Central memory CD8-positive, alpha-beta T cell (primary cell): ENCODE data around the gene LNX2.

ENCODE experiments used
- ATAC-seq: fragments of 150-1000 bp; cut with Tn5 transposase; replicated peaks from 2 replicates; pipeline ENCODE4 v1.10.0; 2022; ENCODE audit warnings: mild to moderate bottlenecking, moderate FRiP score, moderate number of reproducible peaks; ENCODE audit not compliant: poor library complexity, severe bottlenecking; ENCODE audit errors: extremely low read depth
- DNase-seq, 2 donors: peaks; one replicate each; pipeline ENCODE4 v3.0.0; 2021; ENCODE audit warnings: low spot score in 2 of 2
- H3K27ac Mint-ChIP-seq: one replicate; pipeline ENCODE4 v1.8.0; 2022; ENCODE audit warnings: low read depth, mild to moderate bottlenecking, moderate library complexity, mixed read lengths
- H3K27me3 Mint-ChIP-seq: one replicate; pipeline ENCODE4 v1.8.0; 2022; ENCODE audit warnings: mixed read lengths
- H3K36me3 Mint-ChIP-seq: one replicate; pipeline ENCODE4 v1.8.0; 2022; ENCODE audit warnings: mild to moderate bottlenecking, moderate library complexity, mixed read lengths; ENCODE audit not compliant: insufficient read depth
- H3K4me1 Mint-ChIP-seq: one replicate; pipeline ENCODE4 v1.8.0; 2022; ENCODE audit warnings: mixed read lengths
- H3K4me3 Mint-ChIP-seq: one replicate; pipeline ENCODE4 v1.8.0; 2022; ENCODE audit warnings: mild to moderate bottlenecking, moderate library complexity, mixed read lengths
- H3K9me3 Mint-ChIP-seq: one replicate; pipeline ENCODE4 v1.8.0; 2022; ENCODE audit warnings: mixed read lengths

LNX2 gene

GRCh38 chr13:27621116-27621365 is 712 bp upstream of the LNX2 start:
- Mint-ChIP-seq H3K27ac (peak overlapping the region; percentile 88), H3K36me3 (peaks cover 15% of the 10 kb centered on the region), H3K4me3 (peak overlapping the region; percentile 83), H3K27me3 (no peaks in the 10 kb centered on the region), H3K4me1 (peaks cover 60% of the 10 kb centered on the region), H3K9me3 (no peaks in the 10 kb centered on the region)
- ATAC-seq (no peak), DNase-seq (peak in 1 of 2 donors; percentile 44)

GRCh38 chr13:27619728-27620376 is 477 bp downstream of the LNX2 start:
- peak; percentile 5 for ATAC-seq
- no peaks in the 10 kb centered on the region for H3K9me3 Mint-ChIP-seq
- peak overlapping the region; percentile 79 for H3K27ac Mint-ChIP-seq

GRCh38 chr13:27619093-27619727 is 1.1 kb downstream of the LNX2 start:
- Mint-ChIP-seq H3K36me3 (peaks cover 11% of the 10 kb centered on the region), H3K27me3 (no peaks in the 10 kb centered on the region), H3K4me3 (peak overlapping the region; percentile 83), H3K4me1 (peaks cover 44% of the 10 kb centered on the region), H3K27ac (peak overlapping the region; percentile 79), H3K9me3 (no peaks in the 10 kb centered on the region)
- ATAC-seq (no peak), DNase-seq (no peak)

More at GRCh38 chr13:27619728-27620376, 477 bp downstream of the LNX2 start:
- Mint-ChIP-seq H3K27me3 (no peaks in the 10 kb centered on the region), H3K4me1 (peaks cover 48% of the 10 kb centered on the region), H3K36me3 (peaks cover 13% of the 10 kb centered on the region), H3K4me3 (peak overlapping the region; percentile 83)
- no peak for DNase-seq

- H3K27ac Mint-ChIP-seq = no peak overlapping the region
- ATAC-seq = no peak
- no peak for DNase-seq
- peaks cover 37% of the 10 kb centered on the region for H3K4me1 Mint-ChIP-seq
- H3K9me3 Mint-ChIP-seq = no peaks in the 10 kb centered on the region
- no peak overlapping the region for H3K4me3 Mint-ChIP-seq
- peaks cover 10% of the 10 kb centered on the region for H3K36me3 Mint-ChIP-seq
- no peaks in the 10 kb centered on the region for H3K27me3 Mint-ChIP-seq
Measured at GRCh38 chr13:27617881-27618321, 2.4 kb downstream of the LNX2 start.

DNA sequence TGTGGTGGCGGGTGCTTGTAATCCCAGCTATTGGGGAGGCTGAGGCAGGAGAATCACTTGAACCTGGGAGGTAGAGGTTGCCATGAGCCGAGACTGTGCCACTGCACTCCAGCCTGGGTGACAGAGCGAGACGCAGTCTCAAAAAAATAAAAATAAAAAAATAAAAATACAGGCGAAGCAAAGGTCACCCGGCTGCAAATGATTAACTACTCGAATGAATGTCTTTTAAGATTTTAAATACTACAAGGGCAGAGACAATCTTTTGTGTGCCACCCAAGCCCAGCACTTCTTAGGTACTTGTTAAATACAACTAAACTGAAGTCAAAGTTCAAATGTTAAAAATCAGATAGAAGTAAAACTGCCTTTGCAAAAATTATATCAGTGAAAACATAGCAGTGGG is 6.7 kb downstream of the LNX2 start:
- DNase-seq = no peak
- peaks cover 2% of the 10 kb centered on the region for H3K36me3 Mint-ChIP-seq
- H3K9me3 Mint-ChIP-seq = no peaks in the 10 kb centered on the region
- H3K4me1 Mint-ChIP-seq = peaks cover 44% of the 10 kb centered on the region
- H3K27ac Mint-ChIP-seq = no peak overlapping the region
- H3K27me3 Mint-ChIP-seq = no peaks in the 10 kb centered on the region
- ATAC-seq = no peak
- no peak overlapping the region for H3K4me3 Mint-ChIP-seq

GRCh38 chr13:27607125-27607524 is 13.2 kb downstream of the LNX2 start:
- Mint-ChIP-seq H3K27me3 (no peaks in the 10 kb centered on the region), H3K36me3 (no peaks in the 10 kb centered on the region), H3K9me3 (no peaks in the 10 kb centered on the region), H3K27ac (no peak overlapping the region), H3K4me1 (peaks cover 43% of the 10 kb centered on the region), H3K4me3 (no peak overlapping the region)
- DNase-seq (no peak), ATAC-seq (no peak)

- Mint-ChIP-seq H3K27me3 (no peaks in the 10 kb centered on the region), H3K27ac (no peak overlapping the region), H3K4me1 (peaks cover 35% of the 10 kb centered on the region), H3K36me3 (no peaks in the 10 kb centered on the region), H3K9me3 (no peaks in the 10 kb centered on the region), H3K4me3 (no peak overlapping the region)
- ATAC-seq (no peak), DNase-seq (no peak)
Measured at GRCh38 chr13:27605610-27606200, 14.6 kb downstream of the LNX2 start.

- Mint-ChIP-seq H3K4me1 (peaks cover 30% of the 10 kb centered on the region), H3K36me3 (no peaks in the 10 kb centered on the region), H3K27me3 (no peaks in the 10 kb centered on the region), H3K4me3 (no peak overlapping the region), H3K9me3 (no peaks in the 10 kb centered on the region), H3K27ac (no peak overlapping the region)
- ATAC-seq (no peak), DNase-seq (no peak)
Measured at GRCh38 chr13:27605099-27605498, 15.2 kb downstream of the LNX2 start.

GRCh38 chr13:27601803-27602202 is 18.5 kb downstream of the LNX2 start:
- DNase-seq (no peak), ATAC-seq (no peak)
- H3K4me3 Mint-ChIP-seq = no peak overlapping the region
- H3K36me3 Mint-ChIP-seq = no peaks in the 10 kb centered on the region
- H3K27ac Mint-ChIP-seq = no peak overlapping the region
- H3K27me3 Mint-ChIP-seq = no peaks in the 10 kb centered on the region
- H3K4me1 Mint-ChIP-seq = peaks cover 18% of the 10 kb centered on the region
- no peaks in the 10 kb centered on the region for H3K9me3 Mint-ChIP-seq

DNA sequence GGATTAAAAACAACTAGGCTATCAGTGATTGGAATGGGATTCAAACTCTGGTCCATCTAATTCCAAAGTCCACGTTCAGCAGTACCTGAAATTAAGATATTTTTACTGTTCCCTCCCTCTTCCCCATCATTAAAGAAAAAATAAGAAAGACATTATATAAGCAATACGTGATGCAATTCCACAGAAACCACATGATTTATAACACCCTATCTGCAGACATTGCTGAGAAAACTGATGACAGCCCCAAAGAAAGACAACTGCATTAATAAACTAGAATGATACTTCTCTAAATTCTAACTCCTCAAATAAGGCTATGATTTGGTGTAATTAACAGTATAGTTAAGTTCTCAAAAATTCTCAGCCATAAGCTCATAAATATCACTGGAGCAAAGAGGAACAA is 19.1 kb downstream of the LNX2 start:
- no peaks in the 10 kb centered on the region for H3K36me3 Mint-ChIP-seq
- H3K27me3 Mint-ChIP-seq = no peaks in the 10 kb centered on the region
- no peak for DNase-seq
- ATAC-seq = no peak
- H3K4me1 Mint-ChIP-seq = peaks cover 18% of the 10 kb centered on the region
- H3K4me3 Mint-ChIP-seq = no peak overlapping the region
- no peak overlapping the region for H3K27ac Mint-ChIP-seq
- no peaks in the 10 kb centered on the region for H3K9me3 Mint-ChIP-seq

DNA sequence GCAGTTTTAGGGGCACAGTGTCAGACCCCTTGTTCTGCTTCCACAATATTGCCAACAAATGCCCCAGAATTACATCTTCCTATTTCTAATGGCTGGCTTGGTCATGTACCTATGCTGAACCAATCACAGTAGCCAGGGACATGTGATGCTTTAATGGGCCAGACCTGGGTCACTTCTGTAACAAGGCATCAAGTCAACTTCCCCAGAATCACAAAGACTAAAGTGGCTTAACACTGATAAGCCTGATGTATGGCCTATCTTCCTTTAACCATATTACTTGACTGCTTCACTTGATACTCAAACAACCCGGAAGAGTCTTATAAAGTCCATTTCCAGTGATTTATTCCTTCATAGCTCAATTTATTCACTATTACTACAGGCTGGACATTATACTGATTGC is 19.6 kb downstream of the LNX2 start:
- no peaks in the 10 kb centered on the region for H3K36me3 Mint-ChIP-seq
- H3K27ac Mint-ChIP-seq = no peak overlapping the region
- DNase-seq (no peak), ATAC-seq (no peak)
- H3K4me3 Mint-ChIP-seq = no peak overlapping the region
- H3K9me3 Mint-ChIP-seq = no peaks in the 10 kb centered on the region
- no peaks in the 10 kb centered on the region for H3K27me3 Mint-ChIP-seq
- H3K4me1 Mint-ChIP-seq = peaks cover 18% of the 10 kb centered on the region

DNA sequence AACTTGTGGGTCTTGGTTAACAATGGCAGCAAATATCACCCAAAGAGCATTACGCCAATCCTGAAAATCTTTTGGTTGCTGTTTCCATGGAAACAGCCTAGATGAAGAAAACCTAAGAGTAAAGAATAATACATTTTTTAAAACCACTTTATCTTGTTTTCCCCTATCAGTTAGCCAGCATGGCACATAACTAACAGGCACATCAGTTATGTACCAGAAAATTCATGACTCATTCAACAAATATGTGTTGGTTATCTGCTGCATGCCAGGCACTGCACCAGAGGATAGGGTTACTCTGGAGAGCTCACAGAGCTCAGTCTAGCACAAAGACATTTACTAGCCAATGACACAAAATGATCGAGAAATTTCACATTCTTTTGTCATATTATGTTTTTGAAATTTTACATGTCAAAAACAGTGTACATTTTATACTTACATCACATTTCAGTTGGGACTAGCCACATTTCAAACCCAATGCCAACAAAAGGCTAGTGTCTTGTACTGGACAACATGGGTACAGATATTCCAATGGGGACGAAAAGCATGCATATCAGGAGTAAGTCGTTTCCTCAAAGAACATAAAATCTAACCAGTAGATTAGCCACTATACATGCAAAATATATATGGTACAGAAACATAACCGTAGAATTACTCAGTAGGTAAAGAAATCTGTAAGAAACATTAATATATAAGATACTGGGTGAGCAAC is 20.3 kb downstream of the LNX2 start:
- no peak for DNase-seq
- no peaks in the 10 kb centered on the region for H3K9me3 Mint-ChIP-seq
- no peak overlapping the region for H3K4me3 Mint-ChIP-seq

GRCh38 chr13:27599096-27599495 is 21.2 kb downstream of the LNX2 start:
- no peaks in the 10 kb centered on the region for H3K9me3 Mint-ChIP-seq
- H3K27ac Mint-ChIP-seq = no peak overlapping the region
- DNase-seq = no peak
- H3K4me3 Mint-ChIP-seq = no peak overlapping the region
- no peaks in the 10 kb centered on the region for H3K27me3 Mint-ChIP-seq
- H3K4me1 Mint-ChIP-seq = peaks cover 10% of the 10 kb centered on the region
- no peaks in the 10 kb centered on the region for H3K36me3 Mint-ChIP-seq
- no peak for ATAC-seq

More for the DNA sequence above, 20.3 kb downstream of the LNX2 start:
- H3K36me3 Mint-ChIP-seq = no peaks in the 10 kb centered on the region
- peaks cover 16% of the 10 kb centered on the region for H3K4me1 Mint-ChIP-seq
- H3K27ac Mint-ChIP-seq = no peak overlapping the region
- H3K27me3 Mint-ChIP-seq = no peaks in the 10 kb centered on the region
- ATAC-seq = no peak
